ENCODE measurements around the gene KRT32.

The KRT32 gene

GRCh38 chr17:41451154-41451728 lies 15.9 kb downstream of the KRT32 start:
- TF ChIP-seq Cebpa-rat (IDR thresholded peaks at IDR 0.05): no peak
- Histone ChIP-seq H3K4me2 (no peak overlapping the region), H4K20me1 (no peaks in the 10 kb centered on the region), H3K27ac (no peak overlapping the region), H3K9me3 (0 out of 2 replicates have a peak, but pooled peaks cover 11% of the 10 kb centered on the region), H3K27me3 (no peaks in the 10 kb centered on the region), H3K4me3 (no peak overlapping the region), H3K36me3 (no peaks in the 10 kb centered on the region), H3K4me1 (peaks cover 6% of the 10 kb centered on the region), H3K9ac (no peak overlapping the region)

GRCh38 chr17:41449008-41449407 lies 18.2 kb downstream of the KRT32 start:
- Histone ChIP-seq H3K9ac (no peak overlapping the region), H3K27ac (no peak overlapping the region), H3K4me1 (peaks cover 9% of the 10 kb centered on the region), H3K4me3 (no peak overlapping the region), H3K27me3 (no peaks in the 10 kb centered on the region), H3K9me3 (0 out of 2 replicates have a peak, but pooled peaks cover 11% of the 10 kb centered on the region), H3K36me3 (no peaks in the 10 kb centered on the region), H3K4me2 (no peak overlapping the region), H4K20me1 (no peaks in the 10 kb centered on the region)
- no peak for TF ChIP-seq Cebpa-rat (IDR thresholded peaks at IDR 0.05)

- no peak overlapping the region for H3K4me2 ChIP-seq
- H3K4me1 ChIP-seq: peaks cover 9% of the 10 kb centered on the region
- TF ChIP-seq Cebpa-rat (IDR thresholded peaks at IDR 0.05): no peak
- H3K9me3 ChIP-seq: 0 out of 2 replicates have a peak, but pooled peaks cover 11% of the 10 kb centered on the region
- H3K36me3 ChIP-seq: no peaks in the 10 kb centered on the region
- H3K27me3 ChIP-seq: no peaks in the 10 kb centered on the region
- no peak overlapping the region for H3K9ac ChIP-seq
- no peak overlapping the region for H3K4me3 ChIP-seq
- H4K20me1 ChIP-seq: no peaks in the 10 kb centered on the region
- no peak overlapping the region for H3K27ac ChIP-seq
These were observed 18.7 kb downstream of the KRT32 start for GRCh38 chr17:41448506-41448905.

GRCh38 chr17:41446806-41447205 lies 20.4 kb downstream of the KRT32 start:
- Histone ChIP-seq H3K4me2 (peak overlapping the region; percentile 32), H3K9me3 (0 out of 2 replicates have a peak, but pooled peaks cover 7% of the 10 kb centered on the region), H3K9ac (no peak overlapping the region), H4K20me1 (no peaks in the 10 kb centered on the region), H3K36me3 (no peaks in the 10 kb centered on the region), H3K27me3 (no peaks in the 10 kb centered on the region), H3K27ac (no peak overlapping the region), H3K4me3 (no peak overlapping the region), H3K4me1 (peaks cover 9% of the 10 kb centered on the region)
- TF ChIP-seq Cebpa-rat (IDR thresholded peaks at IDR 0.05): no peak

- no peaks in the 10 kb centered on the region for H3K9me3 ChIP-seq
- H3K36me3 ChIP-seq: no peaks in the 10 kb centered on the region
- no peak overlapping the region for H3K9ac ChIP-seq
- H3K4me2 ChIP-seq: no peak overlapping the region
- no peaks in the 10 kb centered on the region for H4K20me1 ChIP-seq
- H3K27me3 ChIP-seq: no peaks in the 10 kb centered on the region
- peaks cover 9% of the 10 kb centered on the region for H3K4me1 ChIP-seq
- no peak for TF ChIP-seq Cebpa-rat (IDR thresholded peaks at IDR 0.05)
- no peak overlapping the region for H3K4me3 ChIP-seq
- H3K27ac ChIP-seq: no peak overlapping the region
These were observed 22.5 kb downstream of the KRT32 start for GRCh38 chr17:41444640-41445039.

GRCh38 chr17:41444186-41444585 lies 23.0 kb downstream of the KRT32 start:
- Histone ChIP-seq H3K4me2 (no peak overlapping the region), H3K4me1 (peaks cover 9% of the 10 kb centered on the region), H3K36me3 (no peaks in the 10 kb centered on the region), H3K9ac (no peak overlapping the region), H3K4me3 (no peak overlapping the region), H4K20me1 (no peaks in the 10 kb centered on the region), H3K27me3 (no peaks in the 10 kb centered on the region), H3K27ac (no peak overlapping the region), H3K9me3 (no peaks in the 10 kb centered on the region)
- TF ChIP-seq Cebpa-rat (IDR thresholded peaks at IDR 0.05): no peak

GRCh38 chr17:41442739-41443138 lies 24.4 kb downstream of the KRT32 start:
- no peak for TF ChIP-seq Cebpa-rat (IDR thresholded peaks at IDR 0.05)
- Histone ChIP-seq H4K20me1 (no peaks in the 10 kb centered on the region), H3K4me3 (no peak overlapping the region), H3K4me1 (peaks cover 9% of the 10 kb centered on the region), H3K4me2 (no peak overlapping the region), H3K27me3 (no peaks in the 10 kb centered on the region), H3K9me3 (no peaks in the 10 kb centered on the region), H3K9ac (no peak overlapping the region), H3K27ac (no peak overlapping the region), H3K36me3 (no peaks in the 10 kb centered on the region)

- H3K27ac ChIP-seq: no peak within 1 kb of the TSS
- no peak within 1 kb of the TSS for H3K4me2 ChIP-seq
- H3K4me1 ChIP-seq: no peaks in the 10 kb centered on the region
- no peaks in the 10 kb centered on the region for H4K20me1 ChIP-seq
- no peaks in the 10 kb centered on the region for H3K27me3 ChIP-seq
- TF ChIP-seq Cebpa-rat (IDR thresholded peaks at IDR 0.05): no peak
- H3K36me3 ChIP-seq: no peaks in the 10 kb centered on the region
- H3K9ac ChIP-seq: no peak within 1 kb of the TSS
- no peak within 1 kb of the TSS for H3K4me3 ChIP-seq
- H3K9me3 ChIP-seq: no peaks in the 10 kb centered on the region
These were observed 26.6 kb downstream of the KRT32 start, which contains the start of gene KRT38 for GRCh38 chr17:41440531-41441033. Gene KRT38 (minus strand): TSS chr17:41440983. CDS start chr17:41440921, 62 bp downstream.

- TF ChIP-seq Cebpa-rat (IDR thresholded peaks at IDR 0.05): no peak
- no peaks in the 10 kb centered on the region for H3K27me3 ChIP-seq
- H3K36me3 ChIP-seq: no peaks in the 10 kb centered on the region
These were observed 27.8 kb downstream of the KRT32 start for GRCh38 chr17:41439375-41439774.

GRCh38 chr17:41437769-41438168 lies 29.4 kb downstream of the KRT32 start:
- H3K27me3 ChIP-seq: no peaks in the 10 kb centered on the region
- no peaks in the 10 kb centered on the region for H3K4me1 ChIP-seq
- H3K9me3 ChIP-seq: no peaks in the 10 kb centered on the region
- no peak overlapping the region for H3K4me3 ChIP-seq
- no peak overlapping the region for H3K9ac ChIP-seq
- H3K4me2 ChIP-seq: no peak overlapping the region
- no peak for TF ChIP-seq Cebpa-rat (IDR thresholded peaks at IDR 0.05)
- H4K20me1 ChIP-seq: no peaks in the 10 kb centered on the region
- no peak overlapping the region for H3K27ac ChIP-seq
- no peaks in the 10 kb centered on the region for H3K36me3 ChIP-seq

More at GRCh38 chr17:41439375-41439774, 27.8 kb downstream of the KRT32 start:
- Histone ChIP-seq H3K9me3 (no peaks in the 10 kb centered on the region), H3K27ac (no peak overlapping the region), H3K4me3 (no peak overlapping the region), H4K20me1 (no peaks in the 10 kb centered on the region), H3K4me1 (no peaks in the 10 kb centered on the region), H3K4me2 (no peak overlapping the region), H3K9ac (no peak overlapping the region)
